ENCODE data around the gene TBC1D12.
"Not testable (repeated sequence)": the region's sequence is repeated elsewhere in the genome, so short reads cannot be mapped to it uniquely, and the experiment has no call there.

The TBC1D12 gene

GRCh38 chr10:94549221-94549620 lies 146.9 kb downstream of the TBC1D12 start:
- DNase-seq = no peak

GRCh38 chr10:94567714-94568307 lies 165.5 kb downstream of the TBC1D12 start:
- DNase-seq = not testable (repeated sequence)

GRCh38 chr10:94571081-94571480 lies 168.7 kb downstream of the TBC1D12 start:
- DNase-seq = no peak

DNA sequence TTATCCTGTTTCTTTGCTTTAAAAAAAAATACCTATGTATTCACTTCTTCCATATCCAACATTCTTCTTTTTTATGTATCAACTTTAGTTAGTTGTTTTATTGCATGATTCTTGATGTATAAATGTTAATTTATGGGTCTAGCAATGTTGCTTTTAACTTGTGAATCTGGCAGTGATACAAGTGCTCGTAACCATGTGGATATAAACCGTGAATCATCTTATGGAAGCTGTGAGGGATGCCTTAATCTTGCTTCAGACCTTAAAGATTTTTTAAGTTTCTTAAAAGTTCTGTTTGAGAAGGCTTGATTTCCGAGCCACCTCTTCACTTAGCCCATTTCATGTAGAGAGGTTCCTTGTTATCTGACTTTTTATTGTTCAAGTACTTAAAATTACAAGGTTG lies 169.2 kb downstream of the TBC1D12 start:
- no peak for DNase-seq

GRCh38 chr10:94578790-94579189 lies 176.4 kb downstream of the TBC1D12 start:
- DNase-seq = no peak

DNA sequence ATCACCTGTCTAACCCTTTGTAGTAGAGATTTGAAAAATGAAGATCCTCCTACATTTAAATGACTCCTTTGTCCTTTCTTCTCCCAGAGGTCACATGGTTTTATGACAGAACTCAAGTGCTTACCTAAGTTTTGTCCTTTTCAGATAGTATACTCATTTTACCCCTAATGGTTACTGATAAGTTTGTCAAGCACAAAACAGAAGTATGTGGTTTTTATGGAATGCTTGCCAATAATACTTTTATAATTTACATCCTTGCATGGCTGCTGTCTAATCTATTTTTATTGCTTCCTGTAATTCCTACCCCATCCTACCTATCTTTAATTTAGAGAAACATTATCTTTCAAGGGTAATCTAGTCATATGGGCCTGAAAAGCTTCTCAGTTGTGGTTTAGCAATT lies 180.8 kb downstream of the TBC1D12 start:
- DNase-seq = no peak
